NCI-H128 (cell line): ENCODE measurements around the gene AFP.
"Not testable (repeated sequence)": the region's sequence is repeated elsewhere in the genome, so short reads cannot be mapped to it uniquely, and the experiment has no call there.

Experiments
- DNase-seq: peaks from one replicate; lab custom pipeline; 2025; ENCODE audit not compliant: unreplicated experiment; lab: John Stamatoyannopoulos, UW

The AFP gene

DNA sequence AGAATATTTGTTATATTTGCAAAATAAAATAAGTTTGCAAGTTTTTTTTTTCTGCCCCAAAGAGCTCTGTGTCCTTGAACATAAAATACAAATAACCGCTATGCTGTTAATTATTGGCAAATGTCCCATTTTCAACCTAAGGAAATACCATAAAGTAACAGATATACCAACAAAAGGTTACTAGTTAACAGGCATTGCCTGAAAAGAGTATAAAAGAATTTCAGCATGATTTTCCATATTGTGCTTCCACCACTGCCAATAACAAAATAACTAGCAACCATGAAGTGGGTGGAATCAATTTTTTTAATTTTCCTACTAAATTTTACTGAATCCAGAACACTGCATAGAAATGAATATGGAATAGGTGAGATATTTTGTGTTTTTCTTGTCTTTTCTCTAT, at the start of gene AFP:
Gene AFP (plus strand): TSS at position 238 of the 400 bp plus-strand sequence. CDS start 42 bp downstream, at position 280.
- no peak for DNase-seq

- no peak for DNase-seq
These were observed 48.5 kb upstream of the AFP start for GRCh38 chr4:73387552-73387951.

DNA sequence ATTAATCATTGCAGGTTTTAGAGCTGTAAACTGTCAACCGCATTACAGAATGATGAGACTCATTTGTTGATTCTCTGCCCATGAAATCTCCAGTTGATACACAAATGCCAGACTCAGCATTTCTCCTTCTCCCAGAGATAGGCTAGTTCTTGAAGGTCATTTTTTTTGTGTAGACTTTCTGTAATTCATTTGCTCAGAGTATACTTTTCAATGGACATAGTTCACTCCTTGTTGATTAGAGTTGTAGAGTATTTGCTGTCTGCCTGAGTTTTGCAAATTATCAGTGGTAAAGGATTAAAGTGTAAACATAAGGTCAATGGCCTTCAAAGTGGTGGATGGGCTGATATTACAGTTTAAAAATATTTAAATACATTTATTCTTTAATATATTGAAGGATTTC, 47.1 kb upstream of the AFP start:
- no peak for DNase-seq

DNA sequence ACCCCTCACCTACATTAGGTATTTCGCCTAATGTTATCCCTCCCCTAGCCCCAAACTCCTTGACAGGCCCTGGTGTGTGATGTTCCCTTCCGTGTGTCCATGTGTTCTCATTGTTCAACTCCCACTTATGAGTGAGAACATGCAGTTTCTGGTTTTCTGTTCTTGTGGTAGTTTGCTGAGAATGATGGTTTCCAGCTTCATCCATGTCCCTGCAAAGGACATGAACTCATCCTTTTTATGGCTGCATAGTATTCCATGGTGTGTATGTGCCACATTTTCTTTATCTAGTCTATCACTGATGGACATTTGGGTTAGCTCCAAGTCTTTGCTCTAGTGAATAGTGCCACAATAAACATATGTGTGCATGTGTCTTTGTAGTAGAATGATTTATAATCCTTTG, 46.4 kb upstream of the AFP start:
- not testable (repeated sequence) for DNase-seq

DNA sequence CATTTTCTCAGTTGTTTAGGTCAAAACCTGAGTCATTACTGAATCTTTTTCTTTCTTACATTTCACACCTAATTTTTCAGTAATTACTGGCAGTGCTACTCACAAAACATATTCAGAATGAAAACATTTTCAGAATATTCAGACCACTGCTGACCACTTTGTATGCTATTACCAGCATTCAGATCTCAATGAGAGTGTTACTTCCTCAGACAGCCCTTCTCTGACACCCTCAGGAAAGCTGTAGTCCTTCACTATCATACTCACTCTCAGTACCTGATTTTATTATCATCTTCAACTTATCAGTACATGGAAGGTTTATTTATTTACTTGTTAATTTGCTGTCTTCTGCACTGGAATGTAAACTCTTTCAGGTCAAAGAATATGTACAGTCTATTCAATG, 44.2 kb upstream of the AFP start:
- DNase-seq, result no peak

GRCh38 chr4:73392936-73393335, 43.1 kb upstream of the AFP start:
- DNase-seq, result no peak

DNA sequence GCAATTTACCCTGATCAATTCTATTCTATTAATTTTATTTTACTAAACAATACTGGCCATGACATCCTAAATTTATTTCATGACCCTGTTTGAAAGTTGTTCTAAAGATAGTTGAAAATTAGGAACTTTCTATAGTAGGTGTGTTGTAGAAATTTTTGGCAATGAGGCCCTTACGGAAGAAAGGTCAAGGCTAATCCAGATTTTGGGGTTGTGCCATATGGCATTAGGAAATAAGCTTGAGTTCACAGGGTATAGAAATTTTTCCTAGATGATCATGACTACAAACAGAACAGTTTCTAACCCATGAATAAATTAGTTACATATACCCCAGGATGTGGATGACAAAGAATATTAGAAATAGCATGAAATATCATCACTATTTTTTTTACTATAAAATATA, 39.7 kb upstream of the AFP start:
- no peak for DNase-seq

DNA sequence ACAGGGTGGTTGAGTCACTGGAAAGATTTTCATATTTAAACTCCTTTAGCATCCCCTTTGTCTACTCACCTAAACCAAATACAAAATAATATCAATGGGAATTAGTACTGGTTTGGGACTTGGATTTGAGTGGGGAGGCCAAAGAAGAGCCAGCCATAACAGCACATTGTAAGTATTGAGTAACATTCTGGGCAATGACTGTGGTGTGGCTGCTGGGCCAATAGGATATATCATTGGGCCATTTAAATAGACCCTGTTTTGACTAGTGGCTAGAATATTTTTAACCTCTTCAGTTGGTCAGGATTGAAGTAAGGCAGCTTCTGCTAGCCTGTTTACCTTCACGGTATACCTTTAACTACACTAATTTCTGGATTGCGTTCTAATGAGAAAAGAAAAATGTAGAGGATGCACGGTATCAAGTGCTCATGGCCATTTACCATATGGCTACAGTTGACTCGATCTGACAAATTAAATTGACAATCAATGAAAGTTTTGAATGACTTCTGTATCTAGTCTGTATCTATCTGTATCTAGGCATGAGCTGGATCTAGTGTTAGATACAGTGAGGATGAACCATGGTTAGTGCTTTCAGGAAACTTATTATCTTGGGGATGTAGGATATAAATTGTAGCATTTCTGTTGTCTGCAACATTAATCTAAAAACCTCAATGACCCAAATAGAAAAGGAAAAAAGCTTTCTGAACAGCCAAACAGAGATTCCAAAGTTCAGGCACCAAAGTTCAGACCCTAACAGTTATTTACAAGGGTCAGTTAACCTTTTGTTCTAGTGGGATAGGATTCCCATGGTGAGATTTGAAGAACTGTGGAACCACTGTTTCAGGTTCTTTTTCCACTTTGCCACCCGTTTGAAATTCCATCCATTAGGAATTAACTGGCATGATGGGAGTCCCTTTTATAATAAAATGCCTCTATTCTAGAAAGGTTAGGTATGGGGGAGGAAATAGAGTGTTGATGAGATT, 38.7 kb upstream of the AFP start:
- DNase-seq, result no peak

DNA sequence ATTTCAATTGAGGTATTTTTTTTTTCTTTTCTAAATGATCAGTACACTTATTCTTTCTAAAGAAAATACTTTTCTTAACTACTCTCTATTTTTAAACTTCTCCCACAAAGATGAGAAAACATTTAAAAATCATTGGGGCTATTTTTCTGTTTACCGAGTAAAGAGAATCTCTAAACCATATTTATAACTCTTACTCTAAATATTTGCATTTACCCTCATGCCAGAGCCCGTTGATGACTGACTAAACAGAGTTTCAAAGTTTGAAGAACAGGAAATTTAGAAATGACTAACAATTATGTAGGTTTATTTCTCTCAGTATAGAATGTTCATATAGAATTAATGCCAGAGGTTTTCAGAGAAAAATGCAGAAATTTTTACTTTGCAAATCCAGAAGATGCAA, 34.6 kb upstream of the AFP start:
- DNase-seq, result no peak

DNA sequence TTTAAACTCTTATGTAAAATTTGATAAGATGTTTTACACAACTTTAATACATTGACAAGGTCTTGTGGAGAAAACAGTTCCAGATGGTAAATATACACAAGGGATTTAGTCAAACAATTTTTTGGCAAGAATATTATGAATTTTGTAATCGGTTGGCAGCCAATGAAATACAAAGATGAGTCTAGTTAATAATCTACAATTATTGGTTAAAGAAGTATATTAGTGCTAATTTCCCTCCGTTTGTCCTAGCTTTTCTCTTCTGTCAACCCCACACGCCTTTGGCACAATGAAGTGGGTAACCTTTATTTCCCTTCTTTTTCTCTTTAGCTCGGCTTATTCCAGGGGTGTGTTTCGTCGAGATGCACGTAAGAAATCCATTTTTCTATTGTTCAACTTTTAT, 32.0 kb upstream of the AFP start, which contains the start of gene ALB:
Gene ALB (plus strand): TSS at position 246 of the 400 bp plus-strand sequence. CDS start 41 bp downstream, at position 287.
- DNase-seq, result no peak

DNA sequence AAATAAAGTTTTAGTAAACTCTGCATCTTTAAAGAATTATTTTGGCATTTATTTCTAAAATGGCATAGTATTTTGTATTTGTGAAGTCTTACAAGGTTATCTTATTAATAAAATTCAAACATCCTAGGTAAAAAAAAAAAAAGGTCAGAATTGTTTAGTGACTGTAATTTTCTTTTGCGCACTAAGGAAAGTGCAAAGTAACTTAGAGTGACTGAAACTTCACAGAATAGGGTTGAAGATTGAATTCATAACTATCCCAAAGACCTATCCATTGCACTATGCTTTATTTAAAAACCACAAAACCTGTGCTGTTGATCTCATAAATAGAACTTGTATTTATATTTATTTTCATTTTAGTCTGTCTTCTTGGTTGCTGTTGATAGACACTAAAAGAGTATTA, 31.6 kb upstream of the AFP start:
- no peak for DNase-seq

GRCh38 chr4:73405138-73405537, 30.9 kb upstream of the AFP start:
- no peak for DNase-seq

- no peak for DNase-seq
These were observed 29.5 kb upstream of the AFP start for GRCh38 chr4:73406548-73406875.

GRCh38 chr4:73407227-73407673, 28.8 kb upstream of the AFP start:
- no peak for DNase-seq

DNA sequence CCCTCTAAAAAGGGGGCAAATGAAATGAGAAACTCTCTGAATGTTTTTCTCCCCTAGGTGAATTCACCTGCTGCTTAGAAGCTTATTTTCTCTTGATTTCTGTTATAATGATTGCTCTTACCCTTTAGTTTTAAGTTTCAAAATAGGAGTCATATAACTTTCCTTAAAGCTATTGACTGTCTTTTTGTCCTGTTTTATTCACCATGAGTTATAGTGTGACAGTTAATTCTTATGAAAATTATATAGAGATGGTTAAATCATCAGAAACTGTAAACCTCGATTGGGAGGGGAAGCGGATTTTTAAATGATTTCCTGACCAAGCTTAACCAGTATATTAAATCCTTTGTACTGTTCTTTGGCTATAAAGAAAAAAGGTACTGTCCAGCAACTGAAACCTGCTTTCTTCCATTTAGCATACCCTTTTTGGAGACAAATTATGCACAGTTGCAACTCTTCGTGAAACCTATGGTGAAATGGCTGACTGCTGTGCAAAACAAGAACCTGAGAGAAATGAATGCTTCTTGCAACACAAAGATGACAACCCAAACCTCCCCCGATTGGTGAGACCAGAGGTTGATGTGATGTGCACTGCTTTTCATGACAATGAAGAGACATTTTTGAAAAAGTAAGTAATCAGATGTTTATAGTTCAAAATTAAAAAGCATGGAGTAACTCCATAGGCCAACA, 27.7 kb upstream of the AFP start:
- DNase-seq, result no peak

DNA sequence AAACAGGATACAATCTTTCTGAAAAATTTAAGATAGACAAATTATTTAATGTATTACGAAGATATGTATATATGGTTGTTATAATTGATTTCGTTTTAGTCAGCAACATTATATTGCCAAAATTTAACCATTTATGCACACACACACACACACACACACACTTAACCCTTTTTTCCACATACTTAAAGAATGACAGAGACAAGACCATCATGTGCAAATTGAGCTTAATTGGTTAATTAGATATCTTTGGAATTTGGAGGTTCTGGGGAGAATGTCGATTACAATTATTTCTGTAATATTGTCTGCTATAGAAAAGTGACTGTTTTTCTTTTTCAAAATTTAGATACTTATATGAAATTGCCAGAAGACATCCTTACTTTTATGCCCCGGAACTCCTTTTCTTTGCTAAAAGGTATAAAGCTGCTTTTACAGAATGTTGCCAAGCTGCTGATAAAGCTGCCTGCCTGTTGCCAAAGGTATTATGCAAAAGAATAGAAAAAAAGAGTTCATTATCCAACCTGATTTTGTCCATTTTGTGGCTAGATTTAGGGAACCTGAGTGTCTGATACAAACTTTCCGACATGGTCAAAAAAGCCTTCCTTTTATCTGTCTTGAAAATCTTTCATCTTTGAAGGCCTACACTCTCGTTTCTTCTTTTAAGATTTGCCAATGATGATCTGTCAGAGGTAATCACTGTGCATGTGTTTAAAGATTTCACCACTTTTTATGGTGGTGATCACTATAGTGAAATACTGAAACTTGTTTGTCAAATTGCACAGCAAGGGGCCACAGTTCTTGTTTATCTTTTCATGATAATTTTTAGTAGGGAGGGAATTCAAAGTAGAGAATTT, 26.8 kb upstream of the AFP start:
- DNase-seq, result no peak

- no peak for DNase-seq
These were observed 26.0 kb upstream of the AFP start for GRCh38 chr4:73409978-73410548.

- no peak for DNase-seq
These were observed 24.9 kb upstream of the AFP start for GRCh38 chr4:73410916-73411730.

DNA sequence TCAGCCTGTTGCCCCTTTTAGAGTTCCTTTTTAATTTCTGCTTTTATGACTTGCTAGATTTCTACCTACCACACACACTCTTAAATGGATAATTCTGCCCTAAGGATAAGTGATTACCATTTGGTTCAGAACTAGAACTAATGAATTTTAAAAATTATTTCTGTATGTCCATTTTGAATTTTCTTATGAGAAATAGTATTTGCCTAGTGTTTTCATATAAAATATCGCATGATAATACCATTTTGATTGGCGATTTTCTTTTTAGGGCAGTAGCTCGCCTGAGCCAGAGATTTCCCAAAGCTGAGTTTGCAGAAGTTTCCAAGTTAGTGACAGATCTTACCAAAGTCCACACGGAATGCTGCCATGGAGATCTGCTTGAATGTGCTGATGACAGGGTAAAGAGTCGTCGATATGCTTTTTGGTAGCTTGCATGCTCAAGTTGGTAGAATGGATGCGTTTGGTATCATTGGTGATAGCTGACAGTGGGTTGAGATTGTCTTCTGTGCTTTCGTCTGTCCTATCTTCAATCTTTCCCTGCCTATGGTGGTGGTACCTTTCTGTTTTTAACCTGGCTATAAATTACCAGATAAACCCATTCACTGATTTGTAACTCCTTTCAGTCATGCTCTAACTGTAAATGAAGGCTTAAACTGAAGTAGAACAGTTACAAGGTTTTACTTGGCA, 24.1 kb upstream of the AFP start:
- DNase-seq, result no peak
